Right ventricle myocardium inferior (tissue), 1 donor: Measurements from ENCODE around the gene YPEL5. TPM values are rescaled to one million over a fixed set of nuclear protein-coding genes. Genes with fewer than 3 reads are reported as not detected.

Experiments
- ATAC-seq: fragments of 200-7000 bp; cut with Tn5 transposase; one replicate; pipeline ENCODE4 v1.9.1; 2020; ENCODE audit warnings: mild to moderate bottlenecking, moderate library complexity
- DNase-seq: peaks from one replicate; pipeline ENCODE4 v3.0.0; 2021; ENCODE audit errors: missing footprints
- intact Hi-C: fragments of 100-400 bp; cut with DNase I; formaldehyde crosslinking; loops from one replicate; pipeline ENCODE4 v1.11.0; 2022
- total RNA-seq: library from RNA; stranded (reverse); fragmentation: NEBNext Ultra II Directional; extraction: Animal tissue kit (Norgen Biotek cat#: 25700); gene quantifications from one replicate; pipeline ENCODE4 v1.2.1, GENCODE V29; 2021
- donor health status: DM: no; HTN: yes; CAD: no; lungs with severe emphysema.

The YPEL5 gene
- total RNA-seq, 1 donor from 2014 or later: 67.5 TPM

DNA sequence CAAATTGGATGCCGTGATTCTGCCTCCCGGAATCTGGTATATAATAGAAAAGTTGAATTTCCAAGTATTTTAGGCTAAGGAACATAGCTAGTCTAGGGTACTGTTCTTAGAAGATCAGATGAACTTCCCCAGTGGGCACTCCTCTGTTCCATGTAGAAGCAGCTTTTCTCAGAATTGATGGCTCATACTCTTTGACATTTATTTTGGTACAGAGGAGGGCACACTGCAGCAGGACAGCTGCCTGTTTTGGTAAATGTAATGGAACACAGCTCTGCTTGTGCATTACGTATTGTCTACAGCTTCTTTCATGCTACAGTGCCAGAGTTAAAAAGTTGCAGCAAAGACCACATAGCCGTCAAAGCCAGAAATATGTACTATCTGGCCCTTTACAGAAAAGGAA is 10.8 kb downstream of the YPEL5 start:
- intact Hi-C loops: no loop called here
- DNase-seq (no peak), ATAC-seq (no peak)

DNA sequence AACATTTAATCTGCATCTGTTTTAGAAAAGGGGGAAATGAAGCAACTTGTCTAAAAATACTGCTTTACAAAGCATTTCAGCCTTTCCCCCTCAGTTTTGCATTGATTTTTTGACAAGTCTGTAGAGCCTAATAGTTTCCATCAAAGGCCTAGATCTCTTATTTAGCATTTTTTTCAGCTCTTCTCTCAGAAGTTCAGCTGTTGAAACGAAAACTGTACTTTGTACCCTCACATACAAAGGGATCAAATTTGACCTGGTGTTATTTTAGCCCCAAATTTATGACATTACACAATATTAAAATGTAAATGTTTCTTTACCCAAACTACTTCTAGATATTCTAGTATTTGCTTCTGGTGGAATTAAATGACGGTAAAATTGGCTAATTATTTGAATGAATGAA is 13.0 kb downstream of the YPEL5 start:
- intact Hi-C loops: no loop called here
- DNase-seq: no peak
- no peak for ATAC-seq

GRCh38 chr2:30161929-30162706 is 15.3 kb downstream of the YPEL5 start:
- no peak for ATAC-seq
- intact Hi-C loops: no loop called here
- DNase-seq: no peak

GRCh38 chr2:30162806-30163205 is 16.0 kb downstream of the YPEL5 start:
- DNase-seq: no peak
- ATAC-seq: no peak
- intact Hi-C loops: no loop called here

DNA sequence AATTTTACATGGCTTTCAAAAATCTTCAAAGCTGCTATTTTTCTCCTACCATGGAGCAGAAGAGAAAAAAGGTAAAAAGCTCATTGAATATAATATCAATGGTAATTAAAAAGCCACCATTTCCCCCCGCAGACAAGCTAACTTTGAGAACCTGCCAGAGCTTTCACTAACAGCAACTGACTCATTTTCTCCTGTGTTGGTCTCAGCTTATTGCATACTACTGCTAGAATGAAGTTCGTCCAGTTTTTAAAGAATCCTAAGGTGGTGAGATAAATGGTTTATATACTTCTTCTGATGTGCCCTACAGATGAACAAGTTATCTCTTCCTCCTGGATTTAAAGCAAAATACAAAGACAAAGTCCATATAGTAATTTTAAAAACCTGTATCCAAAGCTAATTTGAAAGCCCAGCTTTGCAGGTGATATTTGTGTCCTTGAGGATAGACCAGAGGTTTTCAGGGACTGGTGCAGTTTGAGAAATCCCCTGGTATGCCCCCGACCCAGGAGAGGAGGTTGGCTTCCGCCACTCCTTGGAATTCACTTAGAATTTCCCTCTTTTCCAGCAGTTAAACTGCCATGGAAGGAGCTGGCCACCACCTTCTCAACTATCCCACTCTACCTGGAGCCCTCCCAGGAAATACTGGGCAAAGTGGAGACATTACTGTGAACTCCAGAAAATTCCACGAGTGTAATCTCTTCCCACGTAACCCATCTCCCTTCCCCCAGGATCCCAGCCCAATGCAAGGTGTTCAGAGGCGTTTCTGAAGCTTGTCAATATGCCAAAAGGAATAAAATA is 17.5 kb downstream of the YPEL5 start:
- intact Hi-C loops: loop anchor here (2.0 kb wide), 1 partner anchor 542 kb away; no protein-coding TSS in a partner anchor
- DNase-seq (no peak), ATAC-seq (no peak)

DNA sequence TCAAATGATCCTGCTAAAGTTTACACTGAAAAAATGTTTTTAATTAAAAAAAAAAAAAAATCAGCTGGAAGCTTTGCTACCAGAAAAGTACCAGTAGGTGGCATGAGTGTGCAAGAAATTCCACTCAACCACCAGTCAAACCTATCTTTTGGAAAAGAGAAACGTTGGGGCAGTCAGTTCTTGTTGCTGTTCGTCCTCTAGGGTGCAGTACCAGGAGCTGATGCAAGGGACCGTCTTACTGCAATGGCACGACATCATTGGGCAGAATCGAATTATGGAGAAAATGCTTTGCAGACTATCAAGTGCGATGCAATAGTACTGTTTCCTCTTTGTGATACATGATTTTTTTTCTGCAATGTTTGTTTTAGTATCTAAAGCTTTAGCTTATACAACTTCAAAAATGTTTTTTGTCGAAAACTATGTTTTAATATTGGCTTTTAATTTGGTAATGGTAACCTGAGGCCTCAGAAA is 18.3 kb downstream of the YPEL5 start:
- intact Hi-C loops: loop anchor here (2.0 to 5.0 kb wide), 2 partner anchors 42 to 542 kb away; no protein-coding TSS in a partner anchor
- DNase-seq (no peak), ATAC-seq (peak; percentile 82)

DNA sequence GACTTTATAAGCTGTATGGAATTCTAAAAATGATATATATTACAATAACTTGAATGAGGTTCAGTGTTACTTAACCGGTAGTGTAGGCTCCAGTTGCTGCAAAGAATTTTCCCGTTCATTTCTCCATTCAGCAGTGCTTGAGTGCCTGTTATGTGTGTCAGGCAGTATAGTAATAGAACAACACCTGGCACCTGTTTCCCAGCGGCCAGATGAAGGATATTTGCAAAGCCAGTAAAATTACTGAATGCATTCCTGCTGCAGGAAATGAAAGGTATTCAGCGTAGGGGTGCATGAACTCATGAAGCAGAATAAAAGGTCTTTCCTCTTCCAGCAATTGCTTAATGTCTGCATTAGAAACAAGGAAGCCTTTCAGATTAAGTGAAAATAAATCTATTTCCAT is 18.8 kb downstream of the YPEL5 start:
- ATAC-seq (no peak), DNase-seq (no peak)
- intact Hi-C loops: loop anchor here (2.0 to 5.0 kb wide), 2 partner anchors 42 to 541 kb away; no protein-coding TSS in a partner anchor

DNA sequence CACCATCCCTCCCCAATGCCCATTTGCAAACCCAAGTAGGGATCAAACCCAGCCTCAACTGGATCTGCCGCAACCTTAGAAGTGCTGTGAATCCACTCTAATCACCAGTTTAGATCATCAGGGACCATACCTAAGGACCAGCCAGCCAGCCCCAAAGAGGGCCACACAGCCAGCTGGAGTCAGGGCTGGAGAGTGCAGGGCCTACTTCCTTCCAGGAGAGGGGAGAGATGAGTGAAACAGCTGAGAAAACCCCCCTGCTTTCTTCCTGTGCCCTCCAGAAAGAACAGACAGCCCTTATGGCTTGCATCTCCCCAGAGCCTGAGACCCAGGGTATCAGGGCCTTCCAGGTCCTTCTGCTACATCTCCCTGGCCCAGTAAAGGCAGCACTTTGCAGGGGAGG is 25.8 kb downstream of the YPEL5 start:
- intact Hi-C loops: no loop called here
- ATAC-seq: no peak
- no peak for DNase-seq

- intact Hi-C loops: no loop called here
- no peak for ATAC-seq
Measured at GRCh38 chr2:30177440-30177839, 30.6 kb downstream of the YPEL5 start.

DNA sequence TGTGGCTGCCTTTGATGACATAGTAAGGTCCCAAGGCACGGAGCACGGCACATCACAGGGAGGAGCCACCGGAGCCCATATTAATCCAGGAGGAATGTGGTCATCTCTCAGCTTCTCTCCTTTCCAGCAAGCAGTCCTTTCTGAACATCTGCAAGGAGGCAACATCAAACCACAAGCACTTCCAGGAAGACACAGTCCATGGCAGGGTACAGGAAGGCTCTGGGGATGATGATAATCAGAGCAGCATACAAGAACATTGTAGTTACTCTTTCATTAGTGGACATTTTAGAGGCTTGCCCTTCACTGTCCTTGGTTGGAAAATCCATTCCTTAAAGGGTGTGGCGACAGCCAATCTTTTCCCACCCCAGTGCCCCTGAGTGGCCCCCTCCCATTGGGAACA is 31.1 kb downstream of the YPEL5 start:
- peak; percentile 5 for ATAC-seq
- intact Hi-C loops: no loop called here
- no peak for DNase-seq

More at GRCh38 chr2:30177440-30177839, 30.6 kb downstream of the YPEL5 start:
- no peak for DNase-seq

GRCh38 chr2:30178618-30179434 is 32.0 kb downstream of the YPEL5 start:
- DNase-seq (peak; percentile 71), ATAC-seq (peak; percentile 71)
- intact Hi-C loops: no loop called here

- intact Hi-C loops: no loop called here
- ATAC-seq (no peak), DNase-seq (no peak)
Measured at GRCh38 chr2:30179536-30179935, 32.7 kb downstream of the YPEL5 start.

DNA sequence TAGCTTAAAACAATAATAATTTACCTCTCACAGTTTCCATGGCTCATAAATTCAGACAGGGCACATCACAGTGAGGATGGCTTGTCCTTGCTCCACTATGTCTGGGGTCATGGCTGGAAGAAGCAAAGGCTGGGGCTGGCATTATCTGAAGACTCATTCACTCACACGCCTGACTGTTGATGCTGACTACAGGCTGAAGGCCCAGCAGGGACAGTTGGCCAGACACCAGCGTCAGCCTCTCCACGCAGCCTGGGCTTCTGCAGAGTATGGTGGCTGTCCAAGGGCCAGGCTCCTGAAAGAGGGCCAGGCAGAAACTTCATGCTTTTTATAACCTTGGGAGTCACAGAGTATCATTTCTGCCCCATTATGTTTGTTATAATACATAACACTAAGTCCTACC is 33.4 kb downstream of the YPEL5 start:
- ATAC-seq: peak; percentile 91
- peak; percentile 75 for DNase-seq
- intact Hi-C loops: no loop called here

- intact Hi-C loops: no loop called here
- ATAC-seq (no peak), DNase-seq (no peak)
Measured at GRCh38 chr2:30181176-30181575, 34.4 kb downstream of the YPEL5 start.

DNA sequence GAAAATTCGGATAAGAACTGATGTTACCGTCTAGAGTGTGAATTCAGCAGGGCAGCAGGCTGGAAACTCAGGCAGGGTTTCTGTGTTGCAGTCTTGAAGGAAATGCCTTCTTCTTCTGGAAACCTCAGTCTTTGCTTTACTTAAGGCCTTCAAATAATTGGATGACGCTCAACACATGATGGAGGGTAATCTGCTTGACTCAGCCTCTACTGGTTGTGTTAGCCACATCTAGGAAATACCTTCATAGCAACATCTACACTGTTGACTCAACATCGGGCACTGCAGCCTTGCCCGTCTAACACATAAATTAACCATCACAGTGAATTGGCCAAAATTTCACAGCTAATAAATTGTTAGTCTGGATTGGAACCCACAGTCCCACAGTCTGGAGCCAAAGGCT is 37.2 kb downstream of the YPEL5 start:
- intact Hi-C loops: no loop called here
- DNase-seq (no peak), ATAC-seq (no peak)

DNA sequence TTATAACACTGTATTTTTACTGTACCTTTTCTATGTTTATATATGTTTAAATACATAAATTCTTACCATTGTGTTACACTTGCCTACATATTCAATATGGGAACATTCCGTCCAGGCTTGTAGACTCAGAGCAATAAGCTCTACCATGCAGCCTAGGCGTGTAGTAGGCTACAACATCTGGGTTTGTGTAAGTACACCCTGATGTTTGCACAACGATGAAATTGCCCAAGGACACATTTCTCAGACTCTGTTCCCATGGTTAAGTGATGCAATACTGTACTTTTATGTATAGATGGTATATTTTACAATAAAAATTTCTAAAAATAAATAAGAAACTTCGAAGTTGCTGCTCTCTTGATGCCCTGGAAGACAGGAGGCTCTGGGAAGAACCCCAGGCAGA is 38.4 kb downstream of the YPEL5 start:
- intact Hi-C loops: no loop called here
- DNase-seq (no peak), ATAC-seq (no peak)

GRCh38 chr2:30188292-30188691 is 41.5 kb downstream of the YPEL5 start:
- no peak for DNase-seq
- intact Hi-C loops: no loop called here
- ATAC-seq: no peak

- no peak for ATAC-seq
- intact Hi-C loops: no loop called here
- DNase-seq: no peak
Measured at GRCh38 chr2:30190637-30191036, 43.8 kb downstream of the YPEL5 start.

DNA sequence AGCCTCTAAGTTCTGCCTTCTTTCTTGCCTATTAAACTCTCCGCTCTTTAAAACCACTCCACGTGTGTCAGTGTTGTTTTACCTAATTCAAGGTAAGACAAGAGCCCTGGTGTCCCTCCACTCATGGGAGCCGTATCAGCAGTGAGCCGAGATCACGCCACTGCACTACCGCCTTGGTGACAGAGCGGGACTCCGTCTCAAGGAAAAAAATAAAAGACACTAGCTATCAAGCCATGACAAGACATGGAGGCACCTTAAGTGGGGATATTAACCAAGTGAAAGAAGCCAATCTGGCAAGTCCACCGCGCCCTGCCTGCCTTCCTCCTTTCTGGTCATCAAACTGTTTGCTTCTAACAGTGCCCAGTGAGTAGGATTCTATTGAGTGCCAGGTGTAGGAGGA is 44.3 kb downstream of the YPEL5 start:
- intact Hi-C loops: no loop called here

More for the DNA sequence above, 44.3 kb downstream of the YPEL5 start:
- DNase-seq (no peak), ATAC-seq (no peak)
